GM21390 (cell line): ENCODE data around the gene TMEM238.
"Not testable (repeated sequence)": the region's sequence is repeated elsewhere in the genome, so short reads cannot be mapped to it uniquely, and the experiment has no call there.

Source experiments
- ATAC-seq: cut with Tn5 transposase; IDR thresholded peaks from one replicate; pipeline ENCODE4 v1.9.1; 2021; ENCODE audit not compliant: unreplicated experiment

TMEM238 gene

GRCh38 chr19:55341595-55342531 lies 42.2 kb downstream of the TMEM238 start:
- no peak for ATAC-seq

GRCh38 chr19:55341171-55341588 lies 42.9 kb downstream of the TMEM238 start:
- ATAC-seq = no peak

GRCh38 chr19:55340784-55341147 lies 43.3 kb downstream of the TMEM238 start:
- ATAC-seq = no peak

GRCh38 chr19:55339889-55340783 lies 44.0 kb downstream of the TMEM238 start:
- ATAC-seq = no peak

- peak; percentile 74 for ATAC-seq
These were observed 44.8 kb downstream of the TMEM238 start, which contains the start of gene KMT5C for GRCh38 chr19:55339105-55339888. TSS of gene KMT5C (plus strand) at chr19:55339876. CDS start at chr19:55341937, 2,061 bp downstream.

GRCh38 chr19:55336101-55336500 lies 48.0 kb downstream of the TMEM238 start:
- ATAC-seq = no peak

- ATAC-seq = no peak
These were observed 50.2 kb downstream of the TMEM238 start for GRCh38 chr19:55333870-55334269.

- not testable (repeated sequence) for ATAC-seq
These were observed 54.3 kb downstream of the TMEM238 start for GRCh38 chr19:55329791-55330190.
